HG02623 (cell line): ENCODE measurements around the gene TYRP1.

ENCODE experiments used
- ATAC-seq: cut with Tn5 transposase; IDR thresholded peaks from one replicate; pipeline ENCODE4 v1.9.1; 2021; ENCODE audit warnings: moderate library complexity; ENCODE audit not compliant: unreplicated experiment

TYRP1 gene

GRCh38 chr9:12696931-12697622, 3.9 kb downstream of the TYRP1 start:
- ATAC-seq, result no peak

DNA sequence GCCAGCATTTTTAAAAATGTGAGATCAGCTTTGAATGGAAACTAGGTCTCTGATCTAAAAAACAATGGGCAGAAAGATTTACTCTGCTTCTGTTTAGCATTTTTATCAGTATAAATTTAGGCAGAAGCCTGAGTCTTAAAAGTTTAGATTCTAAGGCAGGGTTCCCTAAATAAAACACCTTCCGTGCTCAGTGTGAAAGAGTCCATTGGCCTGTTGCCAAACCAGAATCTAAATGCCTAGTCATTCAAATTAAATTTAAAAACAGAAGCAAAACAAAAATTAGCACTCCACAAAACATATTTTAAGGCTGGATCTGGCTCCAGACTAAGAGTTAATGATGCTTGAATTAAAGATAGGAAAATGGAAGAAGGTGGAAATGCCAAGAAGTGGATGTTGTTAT, 4.5 kb downstream of the TYRP1 start:
- ATAC-seq, result no peak

DNA sequence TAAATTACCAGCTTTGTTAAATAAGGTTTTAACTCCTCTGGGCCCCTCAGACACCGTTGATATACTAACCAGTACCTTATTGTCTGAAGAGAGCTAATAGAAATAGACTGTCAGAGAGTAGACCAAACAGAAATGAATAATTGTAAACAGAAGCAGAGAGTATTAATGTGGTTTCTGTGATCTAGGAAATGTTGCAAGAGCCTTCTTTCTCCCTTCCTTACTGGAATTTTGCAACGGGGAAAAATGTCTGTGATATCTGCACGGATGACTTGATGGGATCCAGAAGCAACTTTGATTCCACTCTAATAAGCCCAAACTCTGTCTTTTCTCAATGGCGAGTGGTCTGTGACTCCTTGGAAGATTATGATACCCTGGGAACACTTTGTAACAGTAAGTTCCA, 5.1 kb downstream of the TYRP1 start:
- ATAC-seq, result no peak

DNA sequence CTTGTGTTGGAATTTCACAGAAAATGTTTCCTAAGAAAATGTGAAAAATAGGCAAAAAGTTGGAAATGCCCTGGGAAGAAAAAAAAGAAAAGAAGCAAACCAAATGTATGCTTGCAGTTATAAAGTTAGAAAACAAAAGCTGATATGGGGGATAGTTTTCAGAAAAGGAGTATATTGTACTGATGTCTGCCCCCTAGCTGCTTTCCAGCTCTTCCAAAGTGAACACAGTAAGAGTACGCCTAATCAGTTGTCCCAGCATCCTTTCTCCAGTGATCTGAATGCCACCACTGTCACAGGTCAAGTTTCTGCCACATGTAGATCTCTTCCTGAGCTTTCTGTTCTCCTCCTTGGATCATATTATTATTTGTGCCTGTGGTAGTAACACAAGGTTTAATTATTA, 5.8 kb downstream of the TYRP1 start:
- ATAC-seq, result no peak

- no peak for ATAC-seq
Measured at GRCh38 chr9:12699529-12699928, 6.3 kb downstream of the TYRP1 start.

GRCh38 chr9:12701126-12701525, 7.9 kb downstream of the TYRP1 start:
- ATAC-seq, result no peak

DNA sequence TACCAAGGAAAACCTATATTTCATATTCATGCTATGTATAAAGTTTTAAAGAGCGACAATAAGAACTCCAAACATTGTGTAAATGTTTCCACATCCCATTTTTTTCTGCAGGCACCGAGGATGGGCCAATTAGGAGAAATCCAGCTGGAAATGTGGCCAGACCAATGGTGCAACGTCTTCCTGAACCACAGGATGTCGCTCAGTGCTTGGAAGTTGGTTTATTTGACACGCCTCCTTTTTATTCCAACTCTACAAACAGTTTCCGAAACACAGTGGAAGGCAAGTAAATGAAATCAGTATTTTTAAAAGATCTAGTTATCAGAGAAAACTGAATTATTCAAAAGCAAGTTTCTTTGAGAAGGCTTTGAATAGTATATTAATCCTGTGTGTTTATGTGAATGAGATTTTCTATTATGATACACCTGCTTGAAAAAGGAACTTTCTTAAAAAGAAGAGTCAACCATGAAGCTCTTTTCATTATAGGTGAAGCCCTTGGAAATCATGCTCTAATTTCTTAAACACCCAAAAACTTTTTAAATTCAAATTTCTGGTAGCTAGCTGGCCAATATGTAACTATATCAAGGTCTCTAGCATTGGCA, 9.1 kb downstream of the TYRP1 start:
- ATAC-seq, result no peak

GRCh38 chr9:12703996-12704395, 10.8 kb downstream of the TYRP1 start:
- no peak for ATAC-seq

GRCh38 chr9:12705738-12706391, 12.7 kb downstream of the TYRP1 start:
- no peak for ATAC-seq

GRCh38 chr9:12708562-12709298, 15.5 kb downstream of the TYRP1 start:
- no peak for ATAC-seq

- ATAC-seq, result no peak
Measured at GRCh38 chr9:12712532-12712931, 19.3 kb downstream of the TYRP1 start.

GRCh38 chr9:12715268-12715667, 22.1 kb downstream of the TYRP1 start:
- no peak for ATAC-seq

- no peak for ATAC-seq
Measured at GRCh38 chr9:12716823-12717600, 23.8 kb downstream of the TYRP1 start.

- ATAC-seq, result no peak
Measured at GRCh38 chr9:12717907-12718306, 24.7 kb downstream of the TYRP1 start.

GRCh38 chr9:12718482-12719026, 25.4 kb downstream of the TYRP1 start:
- no peak for ATAC-seq

- ATAC-seq, result no peak
Measured at GRCh38 chr9:12719431-12719830, 26.2 kb downstream of the TYRP1 start.

DNA sequence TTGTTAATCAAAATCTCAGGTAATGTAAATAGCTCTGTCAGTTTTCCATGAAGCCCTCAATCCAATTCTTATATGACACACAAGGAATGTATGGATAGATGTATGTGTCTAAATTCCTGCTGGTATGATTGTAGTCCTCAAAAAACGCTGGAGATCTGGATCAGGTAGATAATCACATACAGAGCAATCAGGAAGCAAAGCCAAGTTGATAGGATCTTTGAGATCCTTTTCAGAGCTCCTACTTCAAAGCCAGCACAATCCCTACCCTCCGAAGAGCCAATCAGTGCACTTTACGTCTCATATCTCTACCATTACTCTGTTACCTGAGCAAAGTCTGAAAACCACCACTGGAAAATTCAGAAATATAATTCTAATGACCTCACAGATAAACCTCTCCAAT, 27.4 kb downstream of the TYRP1 start:
- ATAC-seq, result no peak

- no peak for ATAC-seq
Measured at GRCh38 chr9:12722131-12722530, 28.9 kb downstream of the TYRP1 start.

GRCh38 chr9:12723409-12724028, 30.3 kb downstream of the TYRP1 start:
- no peak for ATAC-seq

DNA sequence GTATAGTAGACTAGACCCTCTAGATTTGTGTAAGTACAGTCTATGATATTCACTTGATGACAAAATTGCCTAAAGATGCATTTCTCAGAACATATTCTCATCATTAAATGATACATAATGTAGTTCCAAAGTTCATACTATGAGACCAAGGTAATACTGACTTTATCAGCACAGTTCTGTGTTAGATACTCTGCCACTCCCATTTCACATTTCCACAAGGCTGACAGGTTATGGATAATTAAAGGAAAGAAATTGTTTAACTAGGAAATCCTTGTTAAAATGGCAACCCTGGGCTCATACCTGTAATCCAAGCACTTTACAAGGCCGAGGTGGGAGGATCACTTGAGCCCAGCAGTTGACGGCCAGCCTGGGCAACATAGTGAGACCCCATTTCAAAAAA, 33.6 kb downstream of the TYRP1 start:
- no peak for ATAC-seq
